SIG-M5 treated with dmso at 0.1 percent for 504 hours (cell line): ENCODE data around the gene PTPRG.

ENCODE experiments used
- DNase-seq: peaks from one replicate; lab custom pipeline; 2025; ENCODE audit not compliant: unreplicated experiment; lab: John Stamatoyannopoulos, UW

The PTPRG gene

GRCh38 chr3:62242831-62243509, 681.6 kb downstream of the PTPRG start:
- no peak for DNase-seq

- no peak for DNase-seq
Measured at GRCh38 chr3:62246094-62246493, 684.7 kb downstream of the PTPRG start.

GRCh38 chr3:62246985-62247384, 685.6 kb downstream of the PTPRG start:
- no peak for DNase-seq

- DNase-seq: no peak
Measured at GRCh38 chr3:62248734-62249483, 687.5 kb downstream of the PTPRG start.

- no peak for DNase-seq
Measured at GRCh38 chr3:62249484-62249776, 688.1 kb downstream of the PTPRG start.

- DNase-seq: no peak
Measured at GRCh38 chr3:62249855-62250543, 688.6 kb downstream of the PTPRG start.

- DNase-seq: no peak
Measured at GRCh38 chr3:62252438-62253157, 691.2 kb downstream of the PTPRG start.

- no peak for DNase-seq
Measured at GRCh38 chr3:62253971-62254370, 692.6 kb downstream of the PTPRG start.

GRCh38 chr3:62255758-62256157, 694.4 kb downstream of the PTPRG start:
- DNase-seq: no peak

- no peak for DNase-seq
Measured at GRCh38 chr3:62259924-62260323, 698.6 kb downstream of the PTPRG start.

- DNase-seq: no peak
Measured at GRCh38 chr3:62260655-62261054, 699.3 kb downstream of the PTPRG start.

- DNase-seq: no peak
Measured at GRCh38 chr3:62261121-62261520, 699.8 kb downstream of the PTPRG start.

GRCh38 chr3:62261736-62262135, 700.4 kb downstream of the PTPRG start:
- no peak for DNase-seq

GRCh38 chr3:62265528-62265927, 704.2 kb downstream of the PTPRG start:
- no peak for DNase-seq

GRCh38 chr3:62266668-62267283, 705.4 kb downstream of the PTPRG start:
- DNase-seq: no peak

- DNase-seq: no peak
Measured at GRCh38 chr3:62276658-62277180, 715.3 kb downstream of the PTPRG start.

GRCh38 chr3:62277450-62277849, 716.1 kb downstream of the PTPRG start:
- no peak for DNase-seq

- no peak for DNase-seq
Measured at GRCh38 chr3:62277986-62278385, 716.6 kb downstream of the PTPRG start.

GRCh38 chr3:62281726-62282125, 720.4 kb downstream of the PTPRG start:
- no peak for DNase-seq

- DNase-seq: no peak
Measured at GRCh38 chr3:62284442-62284841, 723.1 kb downstream of the PTPRG start.

- no peak for DNase-seq
Measured at GRCh38 chr3:62287392-62287927, 726.1 kb downstream of the PTPRG start.
